GM19463 (cell line): ENCODE data around the gene NMNAT2.
"Not testable (repeated sequence)": the region's sequence is repeated elsewhere in the genome, so short reads cannot be mapped to it uniquely, and the experiment has no call there.

Experiments
- ATAC-seq: cut with Tn5 transposase; IDR thresholded peaks from one replicate; pipeline ENCODE4 v1.9.1; 2021; ENCODE audit warnings: mild to moderate bottlenecking, moderate library complexity; ENCODE audit not compliant: unreplicated experiment

The NMNAT2 gene

DNA sequence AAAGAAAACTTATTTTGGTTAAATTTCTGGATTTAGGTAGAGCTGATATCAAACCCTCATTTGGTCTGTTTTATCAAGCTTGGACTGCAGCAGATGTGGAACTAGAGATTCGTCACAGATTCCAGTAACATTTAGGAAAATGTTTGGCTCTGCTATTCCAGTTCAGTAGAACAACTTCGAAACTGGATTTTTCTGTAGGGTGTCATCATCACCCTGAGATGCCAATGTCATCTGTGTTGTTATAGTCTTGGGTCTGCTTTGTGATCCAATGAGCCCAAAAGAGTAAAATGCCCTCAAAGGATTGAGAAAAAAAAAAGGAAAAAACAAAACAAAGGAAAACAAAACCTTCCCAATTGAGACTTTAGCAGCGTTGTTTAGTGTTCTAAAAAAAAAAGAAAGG, 176.7 kb downstream of the NMNAT2 start:
- ATAC-seq = no peak

DNA sequence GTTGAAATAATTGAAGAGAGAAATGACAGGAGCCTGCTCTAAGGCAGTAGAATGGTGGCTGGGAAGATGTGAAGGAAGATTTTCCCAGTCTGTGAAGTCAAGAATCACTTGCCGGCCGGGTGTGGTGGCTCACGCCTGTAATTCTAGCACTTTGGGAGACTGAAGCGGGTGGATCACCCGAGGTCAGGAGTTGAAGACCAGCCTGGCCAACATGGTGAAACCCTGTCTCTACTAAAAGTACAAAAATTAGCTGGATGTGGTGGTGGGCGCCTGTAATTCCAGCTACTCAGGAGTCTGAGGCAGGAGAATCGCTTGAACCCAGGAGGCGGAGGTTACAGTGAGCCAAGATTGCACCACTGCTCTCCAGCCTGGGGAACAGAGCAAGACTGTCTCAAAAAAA, 177.3 kb downstream of the NMNAT2 start:
- not testable (repeated sequence) for ATAC-seq

DNA sequence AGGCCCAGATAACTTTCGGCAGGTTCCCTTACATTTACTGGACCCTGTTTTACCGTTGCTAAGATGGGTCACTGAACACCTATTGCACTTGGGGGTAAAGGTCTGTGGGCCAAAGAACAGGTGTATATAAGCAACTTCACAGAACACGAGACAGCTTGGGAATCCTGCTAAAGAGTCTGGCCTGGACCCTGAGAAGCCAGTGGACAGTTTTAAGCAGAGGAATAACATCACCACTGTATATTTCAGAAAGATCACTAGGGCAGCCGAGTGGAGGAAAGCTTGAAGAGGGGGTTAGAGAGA, 177.7 kb downstream of the NMNAT2 start:
- no peak for ATAC-seq

DNA sequence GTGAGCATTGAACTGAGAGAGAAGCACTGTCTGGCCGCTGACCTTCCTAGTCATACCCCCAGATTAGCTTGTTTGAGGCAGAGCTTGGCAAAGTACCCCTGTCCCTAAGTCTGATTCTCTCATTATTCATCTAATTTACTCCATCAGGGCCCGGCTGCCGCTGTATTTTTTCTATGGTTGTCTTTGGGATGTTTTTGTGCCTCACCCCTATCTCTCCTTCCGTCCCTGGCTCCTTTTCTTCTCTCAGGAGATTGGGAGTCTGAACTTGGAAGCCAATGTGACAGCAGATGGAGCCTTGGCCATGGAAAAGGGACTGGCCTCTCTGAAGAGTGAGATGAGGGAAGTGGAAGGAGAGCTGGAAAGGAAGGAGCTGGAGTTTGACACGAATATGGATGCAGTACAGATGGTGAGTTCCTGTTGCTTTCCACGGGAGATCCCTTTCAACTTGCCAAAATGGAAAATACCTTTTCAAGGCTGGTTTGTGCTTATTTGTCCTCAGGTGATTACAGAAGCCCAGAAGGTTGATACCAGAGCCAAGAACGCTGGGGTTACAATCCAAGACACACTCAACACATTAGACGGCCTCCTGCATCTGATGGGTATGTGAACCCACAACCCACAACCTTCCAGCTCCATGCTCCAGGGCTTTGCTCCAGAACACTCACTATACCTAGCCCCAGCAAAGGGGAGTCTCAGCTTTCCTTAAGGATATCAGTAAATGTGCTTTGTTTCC, 178.2 kb downstream of the NMNAT2 start:
- ATAC-seq = no peak

DNA sequence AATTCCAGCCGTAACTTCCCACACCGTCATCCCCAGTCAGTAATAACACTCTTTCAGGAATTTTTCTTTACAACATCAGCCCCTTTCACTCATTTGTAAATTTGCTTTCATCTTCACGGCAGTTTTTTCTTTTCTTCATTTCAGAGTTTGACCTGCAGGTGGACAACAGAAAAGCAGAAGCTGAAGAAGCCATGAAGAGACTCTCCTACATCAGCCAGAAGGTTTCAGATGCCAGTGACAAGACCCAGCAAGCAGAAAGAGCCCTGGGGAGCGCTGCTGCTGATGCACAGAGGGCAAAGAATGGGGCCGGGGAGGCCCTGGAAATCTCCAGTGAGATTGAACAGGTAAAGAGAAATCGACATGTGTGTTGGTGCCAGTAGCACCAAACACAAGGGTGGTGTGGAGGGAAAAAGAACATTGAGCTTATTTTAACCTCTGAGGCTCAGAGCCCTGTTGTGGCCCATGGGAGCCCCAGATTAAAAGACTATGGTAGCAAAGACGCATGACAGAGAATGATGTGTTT, 178.9 kb downstream of the NMNAT2 start:
- no peak for ATAC-seq

DNA sequence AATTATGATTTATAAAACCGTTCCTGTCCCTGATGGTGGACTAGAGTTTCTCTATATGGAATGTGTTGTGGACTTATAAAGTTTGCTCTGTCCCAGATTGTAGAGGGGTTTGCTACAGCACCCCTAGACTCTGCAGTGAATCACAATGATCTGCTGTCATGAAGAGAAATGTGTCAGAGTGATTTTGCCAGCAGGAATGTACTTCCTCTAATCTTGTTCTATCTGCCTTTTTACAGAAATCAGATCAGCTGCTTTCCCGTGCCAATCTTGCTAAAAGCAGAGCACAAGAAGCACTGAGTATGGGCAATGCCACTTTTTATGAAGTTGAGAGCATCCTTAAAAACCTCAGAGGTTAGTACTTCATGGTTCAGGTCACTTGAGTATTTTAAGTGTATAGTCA, 180.1 kb downstream of the NMNAT2 start:
- ATAC-seq = no peak

DNA sequence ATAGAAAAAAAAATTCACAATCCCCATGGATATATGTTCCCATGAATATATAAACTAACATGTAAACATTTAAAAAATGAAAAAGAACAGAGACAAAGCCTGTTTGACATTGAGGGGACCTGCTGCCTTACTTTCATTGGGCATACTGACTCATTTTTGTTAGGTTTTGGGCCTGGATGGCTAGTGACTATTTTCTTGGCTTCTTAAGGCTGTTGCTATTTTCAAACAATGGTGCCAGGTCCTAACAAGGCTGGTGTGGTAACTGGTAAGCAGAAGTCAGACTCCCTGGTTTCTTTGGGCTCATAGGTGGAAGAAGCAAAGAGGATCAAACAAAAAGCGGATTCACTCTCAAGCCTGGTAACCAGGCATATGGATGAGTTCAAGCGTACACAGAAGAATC, 181.1 kb downstream of the NMNAT2 start:
- ATAC-seq = no peak

DNA sequence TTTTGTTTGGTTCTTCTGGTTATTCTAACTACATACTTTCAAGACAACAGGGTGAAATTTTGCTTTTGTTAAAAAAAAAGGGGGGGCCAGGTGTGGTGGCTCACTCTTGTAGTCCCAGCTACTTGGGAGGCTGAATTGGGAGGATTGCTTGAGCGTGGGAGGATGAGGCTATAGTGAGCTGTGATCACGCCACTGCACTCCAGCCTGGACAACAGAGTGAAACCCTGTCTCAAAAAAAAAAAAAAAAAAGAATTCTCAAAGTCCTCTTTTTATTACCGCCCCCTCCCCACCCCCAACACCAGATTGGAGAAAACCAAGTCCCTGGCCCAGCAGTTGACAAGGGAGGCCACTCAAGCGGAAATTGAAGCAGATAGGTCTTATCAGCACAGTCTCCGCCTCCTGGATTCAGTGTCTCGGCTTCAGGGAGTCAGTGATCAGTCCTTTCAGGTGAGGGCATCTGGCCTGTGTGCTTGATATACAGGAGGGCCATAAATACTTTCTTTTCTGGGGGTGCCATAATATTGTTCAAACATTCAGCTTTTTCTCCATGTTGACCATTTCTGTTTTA, 181.9 kb downstream of the NMNAT2 start:
- ATAC-seq = no peak

DNA sequence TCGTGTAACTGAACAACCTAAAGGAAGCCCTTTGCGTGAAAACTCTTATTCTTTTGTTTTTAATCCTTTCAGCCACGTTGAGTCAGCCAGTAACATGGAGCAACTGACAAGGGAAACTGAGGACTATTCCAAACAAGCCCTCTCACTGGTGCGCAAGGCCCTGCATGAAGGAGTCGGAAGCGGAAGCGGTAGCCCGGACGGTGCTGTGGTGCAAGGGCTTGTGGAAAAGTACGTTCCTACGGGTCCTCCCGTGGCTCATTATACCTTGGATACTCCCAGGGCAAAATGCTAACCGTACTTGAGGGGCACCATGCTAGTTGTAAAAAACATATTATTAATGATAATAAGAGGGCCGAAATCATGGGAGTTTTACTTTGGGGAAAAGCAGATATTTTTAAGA, 182.7 kb downstream of the NMNAT2 start:
- ATAC-seq = no peak

DNA sequence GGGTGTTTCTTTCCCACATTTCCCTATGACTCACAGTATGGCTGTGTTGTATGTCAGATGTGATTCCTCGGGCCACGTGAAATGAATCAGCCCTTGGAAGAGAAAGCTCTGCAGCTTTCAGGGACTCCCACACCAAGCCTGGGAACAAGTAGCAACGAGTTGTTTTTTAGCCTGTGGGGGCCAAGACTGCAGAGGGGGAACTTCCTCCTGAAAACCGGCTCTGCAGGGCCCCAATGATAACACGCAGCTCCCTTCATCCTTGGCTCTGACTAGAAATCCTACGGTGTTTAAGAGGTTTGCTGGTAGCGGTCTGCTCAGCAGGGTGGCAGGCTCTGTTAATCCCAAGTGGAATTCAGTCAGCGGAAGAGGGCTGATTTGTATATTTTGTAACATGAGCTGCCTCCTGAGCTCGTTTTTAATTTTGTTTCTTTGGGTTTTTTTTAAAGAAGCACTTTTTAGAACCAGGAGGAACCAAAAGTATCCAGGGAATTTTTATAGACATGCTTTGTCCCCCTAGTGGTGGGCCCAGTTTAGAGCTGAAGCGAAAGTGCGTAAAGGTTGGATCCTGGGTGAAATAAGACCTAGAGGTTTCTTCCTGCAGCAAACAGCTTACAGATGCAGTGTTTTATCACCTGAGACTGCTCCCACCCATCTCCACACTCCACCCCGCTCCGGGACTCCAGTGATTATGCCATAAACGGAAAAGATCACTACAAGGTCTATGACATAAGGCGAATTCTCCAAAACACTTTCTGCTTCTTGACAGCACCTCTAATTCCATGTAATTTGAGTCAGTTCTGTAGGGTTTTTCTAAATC, 183.3 kb downstream of the NMNAT2 start:
- ATAC-seq = no peak

DNA sequence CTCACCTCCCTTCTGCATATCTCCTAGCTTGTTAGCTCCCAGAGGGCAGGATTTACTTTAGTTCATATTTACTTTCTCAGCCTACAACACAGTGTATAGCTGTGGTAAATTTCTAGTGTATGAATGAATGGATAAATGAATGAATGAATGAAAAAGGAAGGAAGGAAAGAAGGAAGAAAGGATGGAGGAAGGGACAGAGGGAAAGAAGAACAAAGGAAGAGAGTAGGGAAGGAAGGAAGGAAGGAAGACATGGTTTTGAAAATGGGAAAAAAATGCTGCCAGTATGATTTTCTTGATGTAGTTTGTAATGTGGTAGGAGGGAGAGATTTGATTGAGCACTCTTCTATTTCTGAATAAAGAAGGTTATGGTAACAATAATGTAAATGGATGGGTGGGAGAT, 185.1 kb downstream of the NMNAT2 start:
- no peak for ATAC-seq

DNA sequence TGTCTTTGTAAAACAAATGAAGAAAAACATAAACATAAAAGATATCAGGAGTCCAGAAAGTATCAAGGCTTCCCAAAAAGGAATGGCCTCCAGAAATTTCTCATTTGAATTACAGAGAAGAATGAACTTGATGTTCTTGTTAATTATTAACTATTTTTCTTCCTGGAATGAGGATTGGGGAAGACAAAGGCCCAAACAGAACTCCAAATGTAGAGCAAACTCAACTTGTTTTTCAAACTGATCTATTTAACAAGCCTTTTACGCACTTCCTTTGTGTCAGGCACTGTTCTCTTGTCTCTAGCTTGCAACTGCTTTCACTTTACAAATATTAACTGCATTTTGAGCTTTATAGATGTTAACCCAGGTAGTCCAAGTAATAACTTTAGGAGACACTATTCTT, 186.6 kb downstream of the NMNAT2 start:
- no peak for ATAC-seq

DNA sequence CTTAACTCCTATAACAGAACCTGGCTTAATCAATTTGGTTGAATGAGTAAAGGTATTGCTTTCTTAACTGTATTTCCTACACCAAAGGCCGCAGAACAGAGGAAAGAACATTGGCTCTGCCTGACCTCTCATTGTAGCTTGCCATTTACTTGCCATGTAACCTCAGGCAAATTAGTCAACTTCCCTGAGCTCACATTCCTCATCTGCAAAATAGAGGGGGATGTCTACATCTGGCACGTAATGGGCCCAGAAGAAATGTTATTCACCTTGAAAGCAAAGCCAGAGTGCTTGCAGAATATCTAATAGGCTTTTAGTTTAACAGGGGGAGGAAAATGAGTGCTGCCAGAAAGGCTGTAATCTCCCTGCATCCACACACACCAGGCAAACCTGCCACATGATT, 187.8 kb downstream of the NMNAT2 start:
- ATAC-seq = no peak

DNA sequence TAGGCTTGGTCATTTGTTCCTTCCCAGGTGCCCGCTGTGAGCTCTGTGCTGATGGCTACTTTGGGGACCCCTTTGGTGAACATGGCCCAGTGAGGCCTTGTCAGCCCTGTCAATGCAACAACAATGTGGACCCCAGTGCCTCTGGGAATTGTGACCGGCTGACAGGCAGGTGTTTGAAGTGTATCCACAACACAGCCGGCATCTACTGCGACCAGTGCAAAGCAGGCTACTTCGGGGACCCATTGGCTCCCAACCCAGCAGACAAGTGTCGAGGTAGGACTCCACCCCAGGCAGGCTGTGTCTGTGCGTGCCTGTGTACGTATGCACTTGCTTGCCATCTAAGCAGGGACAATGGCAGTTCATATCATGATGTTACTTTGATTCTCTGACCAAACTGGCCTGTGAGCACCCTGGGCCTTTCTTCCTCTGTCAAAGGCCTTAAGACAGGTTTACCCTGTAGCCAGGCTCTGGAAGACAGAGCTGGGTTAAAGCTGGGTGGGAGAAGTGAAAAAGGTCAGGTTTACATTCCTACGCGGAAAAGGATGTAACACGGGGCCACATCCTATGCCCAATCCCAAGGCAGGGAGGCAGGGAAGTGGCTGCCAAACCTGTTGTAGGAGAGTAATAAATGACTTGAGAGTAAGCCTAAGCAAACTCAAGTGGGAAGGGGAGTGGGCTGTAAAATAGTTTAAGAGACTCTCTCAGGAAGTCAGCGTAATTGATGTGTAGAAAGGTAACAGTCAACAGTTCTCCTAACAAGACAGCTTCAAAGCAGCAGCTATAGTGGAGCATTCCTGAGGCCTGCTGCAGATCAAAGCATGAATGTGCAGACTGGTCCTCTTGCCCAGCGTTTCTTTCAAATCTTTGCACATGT, 189.6 kb downstream of the NMNAT2 start:
- ATAC-seq = no peak

DNA sequence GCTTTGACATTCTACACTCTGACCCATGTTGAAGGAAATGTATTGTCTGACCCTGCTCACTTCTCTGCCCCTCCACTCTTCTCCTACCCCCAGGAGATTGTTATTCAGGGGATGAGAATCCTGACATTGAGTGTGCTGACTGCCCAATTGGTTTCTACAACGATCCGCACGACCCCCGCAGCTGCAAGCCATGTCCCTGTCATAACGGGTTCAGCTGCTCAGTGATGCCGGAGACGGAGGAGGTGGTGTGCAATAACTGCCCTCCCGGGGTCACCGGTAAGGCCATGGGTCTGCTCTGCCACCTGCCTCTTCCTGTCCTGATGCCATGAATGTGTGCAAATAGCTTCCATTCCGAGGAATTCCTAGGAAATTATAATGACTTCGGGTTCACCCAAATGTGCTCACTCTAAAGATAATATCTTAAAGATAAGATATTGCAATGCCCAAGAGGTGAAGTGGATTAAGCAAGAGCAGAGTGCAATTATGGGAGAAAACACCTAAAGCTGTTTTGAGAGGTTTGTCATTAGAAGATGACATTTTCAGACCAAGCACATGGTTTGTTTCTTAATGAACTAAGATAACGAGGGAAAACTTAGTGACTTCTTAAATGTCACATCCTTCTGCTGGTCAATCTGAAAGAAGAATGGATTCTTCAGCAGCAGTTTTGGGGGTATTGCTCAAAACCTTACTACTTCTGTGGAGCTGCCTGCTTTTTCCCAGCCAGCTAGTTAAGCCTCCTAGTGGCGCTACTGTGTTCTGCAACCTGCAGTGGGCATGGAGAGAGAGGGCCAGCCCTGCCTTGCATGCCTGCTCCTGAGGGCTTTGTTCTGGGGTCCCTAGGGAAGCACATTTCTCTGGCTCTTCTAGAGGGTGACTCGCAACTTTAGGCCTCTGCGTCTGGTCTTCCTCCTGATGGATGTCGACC, 190.5 kb downstream of the NMNAT2 start:
- ATAC-seq = peak; percentile 68

DNA sequence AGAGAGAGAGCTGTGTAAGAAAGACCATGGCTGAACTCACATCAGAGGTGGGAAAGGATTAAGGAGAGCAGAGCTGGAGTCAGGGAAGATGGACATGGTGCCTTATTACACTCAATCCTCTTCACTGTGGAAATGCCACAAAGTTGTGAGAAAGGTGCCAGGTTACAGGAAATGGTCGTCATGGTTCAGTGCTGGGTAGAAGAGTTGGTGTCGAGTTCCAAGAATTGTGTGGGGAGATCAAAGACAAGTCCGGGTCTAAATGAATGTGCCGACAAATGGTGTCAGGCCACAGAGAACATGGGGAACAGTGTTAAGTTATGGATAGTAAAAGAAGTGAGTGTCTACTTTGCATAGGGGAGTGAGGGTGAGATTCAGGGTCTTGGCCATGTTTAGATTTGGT, 191.2 kb downstream of the NMNAT2 start:
- no peak for ATAC-seq

DNA sequence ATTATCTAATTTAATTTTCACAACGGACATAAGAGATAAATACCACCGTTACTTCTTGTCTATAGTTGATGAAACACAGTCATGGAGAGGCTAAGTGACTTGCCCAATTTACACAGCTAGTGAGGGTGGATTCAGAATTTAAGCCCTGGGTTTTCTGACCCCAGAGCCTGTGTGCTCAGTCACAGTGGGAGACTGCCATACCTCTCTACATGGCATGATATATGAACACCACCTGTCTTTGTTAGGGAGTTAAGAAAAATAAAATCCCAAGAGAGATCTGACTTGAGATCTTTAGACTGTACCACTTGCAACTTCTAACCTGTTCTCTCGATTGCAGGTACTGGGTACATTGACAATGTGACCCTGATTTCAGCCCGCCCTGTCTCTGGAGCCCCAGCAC, 191.8 kb downstream of the NMNAT2 start:
- ATAC-seq = no peak

DNA sequence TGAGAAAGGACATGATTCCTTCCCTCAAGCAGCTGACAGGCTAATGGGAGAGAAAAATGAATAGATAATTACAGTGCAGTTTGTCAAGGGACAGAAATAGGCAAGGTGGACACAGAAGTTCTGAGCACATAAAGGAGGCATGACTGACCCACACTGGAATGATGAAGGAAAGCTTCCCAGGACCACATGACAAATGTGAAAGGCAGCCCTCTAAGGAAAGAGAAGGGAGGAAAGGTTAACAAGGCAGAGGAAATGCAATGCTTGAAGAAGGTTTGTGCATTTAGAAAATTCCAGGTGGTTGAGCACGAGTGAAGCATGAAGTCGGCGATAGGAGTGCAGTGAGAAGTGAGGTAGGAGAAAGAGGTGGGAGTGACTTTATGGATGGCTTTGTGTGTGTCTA, 194.7 kb downstream of the NMNAT2 start:
- no peak for ATAC-seq

DNA sequence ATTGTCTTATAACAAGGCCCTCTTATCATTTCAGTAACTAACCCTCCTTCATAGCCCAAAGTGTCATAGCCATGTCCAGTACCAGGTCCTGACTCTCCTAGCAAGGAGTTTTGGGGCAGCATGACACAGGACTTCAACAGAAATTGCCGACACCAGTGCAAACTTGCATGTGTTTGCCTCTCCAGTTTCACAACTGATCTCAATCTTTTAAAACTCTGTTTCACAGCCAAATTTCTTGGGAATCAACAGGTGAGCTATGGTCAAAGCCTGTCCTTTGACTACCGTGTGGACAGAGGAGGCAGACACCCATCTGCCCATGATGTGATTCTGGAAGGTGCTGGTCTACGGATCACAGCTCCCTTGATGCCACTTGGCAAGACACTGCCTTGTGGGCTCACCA, 195.3 kb downstream of the NMNAT2 start:
- ATAC-seq = no peak

DNA sequence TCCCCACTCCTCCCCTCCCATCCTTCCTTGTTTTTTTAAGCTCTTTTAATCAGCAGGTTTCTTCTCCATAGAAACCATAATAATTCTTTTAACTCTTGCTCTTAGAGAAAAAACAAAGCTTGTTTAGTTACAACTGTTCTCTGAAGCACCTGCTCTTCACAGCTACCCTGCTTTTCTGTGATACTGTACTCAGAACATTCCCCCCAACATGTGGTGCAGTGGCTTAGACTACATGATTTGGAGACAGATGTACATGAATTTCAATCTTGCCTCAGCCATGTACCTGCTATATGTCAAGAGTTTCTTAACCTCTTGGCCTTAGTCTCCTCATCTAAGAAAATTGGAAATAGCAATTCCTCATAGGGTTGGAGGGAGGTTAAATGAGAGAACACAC, 198.6 kb downstream of the NMNAT2 start:
- no peak for ATAC-seq
